CD4-positive, CD25-positive, alpha-beta regulatory T cell (primary cell): ENCODE data around the gene FAAP24. TPM values are rescaled to one million over a fixed set of nuclear protein-coding genes. Genes with fewer than 3 reads are reported as not detected.

Experiments used
- ATAC-seq, 2 donors: fragments of 150-1000 bp; cut with Tn5 transposase; one replicate each; pipeline ENCODE4 v1.10.0; 2021; ENCODE audit warnings: low read depth in 2 of 2, moderate number of reproducible peaks in 2 of 2, moderate library complexity in 1 of 2
- DNase-seq, 3 donors: peaks; one replicate each; pipeline versions ENCODE4 v3.0.0 to v3.0.0-alpha.2; 2012 to 2022; ENCODE audit warnings: mixed read lengths in 1 of 3
- H3K27ac ChIP-seq: one replicate; pipeline ENCODE4 v1.7.0; 2013; ENCODE audit warnings: mild to moderate bottlenecking, low read length; ENCODE audit not compliant: insufficient read depth, poor library complexity, severe bottlenecking
- H3K27me3 ChIP-seq: one replicate; pipeline ENCODE4 v1.7.0; 2013; ENCODE audit warnings: low read length; ENCODE audit not compliant: control insufficient read depth, insufficient read depth
- H3K36me3 ChIP-seq: one replicate; pipeline ENCODE4 v1.7.0; 2013; ENCODE audit warnings: mild to moderate bottlenecking, low read length, moderate library complexity; ENCODE audit not compliant: control insufficient read depth, insufficient read depth
- H3K4me1 ChIP-seq: 2 replicates; pipeline ENCODE4 v1.7.0; 2013; ENCODE audit warnings: mild to moderate bottlenecking, low read length; ENCODE audit not compliant: insufficient read depth, control insufficient read depth, poor library complexity, severe bottlenecking
- H3K4me3 ChIP-seq: one replicate; pipeline ENCODE4 v1.7.0; 2013; ENCODE audit warnings: low read depth, mild to moderate bottlenecking, low read length, moderate library complexity
- H3K9me3 ChIP-seq, 2 experiments: 1 replicate in 1 of 2; 2 replicates in 1 of 2; pipeline ENCODE4 v1.7.0; 2013; ENCODE audit warnings: low read length in 2 of 2, mild to moderate bottlenecking in 1 of 2, moderate library complexity in 1 of 2; ENCODE audit not compliant: control insufficient read depth in 2 of 2
- H3K27ac Mint-ChIP-seq, 3 donors: one replicate each; pipeline ENCODE4 v1.8.0; 2020 to 2022; ENCODE audit warnings: mild to moderate bottlenecking in 3 of 3, mixed read lengths in 3 of 3, moderate library complexity in 2 of 3
- H3K27me3 Mint-ChIP-seq: one replicate; pipeline ENCODE4 v1.8.0; 2022; ENCODE audit warnings: mild to moderate bottlenecking, mixed read lengths
- H3K36me3 Mint-ChIP-seq: one replicate; pipeline ENCODE4 v1.8.0; 2020; ENCODE audit warnings: mixed read lengths
- H3K4me1 Mint-ChIP-seq, 4 donors: one replicate each; pipeline ENCODE4 v1.8.0; 2020 to 2022; ENCODE audit warnings: mixed read lengths in 4 of 4, mild to moderate bottlenecking in 1 of 4
- H3K4me3 Mint-ChIP-seq, 4 donors: one replicate each; pipeline ENCODE4 v1.8.0; 2020 to 2022; ENCODE audit warnings: mild to moderate bottlenecking in 4 of 4, mixed read lengths in 4 of 4, moderate library complexity in 3 of 4
- H3K9me3 Mint-ChIP-seq, 7 donors: one replicate each; pipeline ENCODE4 v1.8.0; 2020 to 2022; ENCODE audit warnings: mixed read lengths in 7 of 7, mild to moderate bottlenecking in 3 of 7, moderate library complexity in 2 of 7
- polyA plus RNA-seq, 4 donors: library from polyadenylated mRNA; unstranded; fragments of 300-500 nt; fragmentation: Illumina TruSeq; gene quantifications; one replicate each; pipeline ENCODE4 v1.2.3, GENCODE V29; 2021
- total RNA-seq: library from RNA; stranded (reverse); gene quantifications from one replicate; pipeline ENCODE4 v1.2.3, GENCODE V29; 2022

Gene FAAP24, protein sequence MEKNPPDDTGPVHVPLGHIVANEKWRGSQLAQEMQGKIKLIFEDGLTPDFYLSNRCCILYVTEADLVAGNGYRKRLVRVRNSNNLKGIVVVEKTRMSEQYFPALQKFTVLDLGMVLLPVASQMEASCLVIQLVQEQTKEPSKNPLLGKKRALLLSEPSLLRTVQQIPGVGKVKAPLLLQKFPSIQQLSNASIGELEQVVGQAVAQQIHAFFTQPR
- 1.2 TPM for total RNA-seq
- 1 to 10 TPM; 2.3 to 3.4 (median 3.2) TPM for polyA plus RNA-seq

DNA sequence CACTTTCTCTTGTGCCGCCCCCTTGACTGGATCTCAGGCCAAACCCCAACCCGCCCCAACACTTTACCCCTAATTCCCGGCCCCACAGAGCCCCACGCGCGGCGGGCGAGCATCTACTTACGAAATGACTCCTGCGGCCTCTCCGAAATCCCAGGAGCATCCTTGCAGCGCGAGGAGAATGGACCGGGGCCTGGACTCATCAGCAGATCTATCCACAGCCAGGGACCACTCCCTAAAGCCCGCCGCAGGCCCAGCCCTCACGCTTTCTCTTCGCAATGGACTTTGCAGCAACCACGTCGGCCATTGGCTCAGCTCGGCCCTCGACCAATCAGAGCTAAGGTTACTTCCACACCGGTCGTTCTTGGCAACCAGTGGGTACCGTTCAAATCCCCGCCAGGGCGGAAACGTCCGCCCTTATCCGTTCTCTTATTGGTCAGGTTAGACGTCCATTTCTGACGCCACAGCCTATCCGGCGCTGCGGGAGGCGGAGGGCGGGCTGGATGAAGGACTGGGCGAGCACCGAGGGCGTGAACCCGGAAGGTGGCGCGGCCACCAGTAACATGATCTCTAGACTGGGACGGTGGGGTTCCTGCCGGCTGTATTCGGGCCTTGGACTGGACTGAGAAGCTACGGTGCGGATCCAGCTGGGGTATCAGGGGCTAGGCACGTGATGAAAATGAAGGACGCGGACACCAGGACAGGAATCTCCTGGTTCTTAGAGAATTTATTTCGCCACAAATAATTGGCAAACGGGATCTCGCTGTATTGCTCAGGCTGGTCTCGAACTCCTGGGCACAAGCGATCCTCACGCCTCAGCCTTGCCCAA lies at the start of gene FAAP24, which contains the start of gene CEP89:
Gene FAAP24 (plus strand): TSS at position 528 of the 826 bp plus-strand sequence. CDS start 955 bp downstream, outside the sequence.
Gene CEP89 (minus strand): TSS at position 244 of the 826 bp plus-strand sequence. CDS start 84 bp downstream, at position 160.
- Mint-ChIP-seq H3K4me3 (peak within 1 kb of the TSS; percentile 92 to 99 (median 98)), H3K27me3 (no peaks in the 10 kb centered on the region), H3K4me1 (peaks cover 9 to 34% (median 18%) of the 10 kb centered on the region in 4 donors), H3K9me3 (no peaks in the 10 kb centered on the region), H3K36me3 (peaks cover 7% of the 10 kb centered on the region), H3K27ac (peak within 1 kb of the TSS; percentile 93 to 99 (median 97))
- Histone ChIP-seq H3K4me1 (peaks cover 12% of the 10 kb centered on the region), H3K27ac (peak within 1 kb of the TSS; percentile 77), H3K9me3 (no peaks in the 10 kb centered on the region), H3K27me3 (no peaks in the 10 kb centered on the region), H3K36me3 (no peaks in the 10 kb centered on the region), H3K4me3 (peak within 1 kb of the TSS; percentile 89)
- peak; percentile 98 to 99 for ATAC-seq
- DNase-seq = peak; percentile 98 to 99 (median 99)

DNA sequence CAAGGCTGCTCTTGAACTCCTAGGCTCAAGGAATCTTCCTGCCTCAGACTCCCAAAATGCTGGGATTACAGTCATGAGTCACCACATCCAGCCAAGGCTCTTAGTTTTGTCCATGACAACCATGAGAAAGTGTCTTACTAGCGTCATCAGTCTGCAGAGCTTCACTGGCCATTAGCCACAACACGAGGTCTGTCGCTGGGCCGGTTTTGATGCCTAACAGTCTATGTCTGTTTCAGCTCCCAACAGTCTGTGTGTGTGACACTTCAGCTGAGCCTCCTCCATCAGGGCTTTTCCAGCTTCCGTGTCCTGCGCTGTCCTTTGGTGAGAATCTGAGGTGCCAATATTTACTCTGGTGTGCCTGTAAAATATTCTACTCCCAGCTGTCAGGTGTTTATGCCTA lies 47.8 kb upstream of the FAAP24 start:
- H3K4me3 Mint-ChIP-seq = no peak overlapping the region
- no peak overlapping the region for H3K27ac Mint-ChIP-seq
- peaks cover 0 to 10% (median 0%) of the 10 kb centered on the region in 7 donors for H3K9me3 Mint-ChIP-seq
- peaks cover 0 to 2% (median 0%) of the 10 kb centered on the region in 4 donors for H3K4me1 Mint-ChIP-seq
- H3K27me3 ChIP-seq = no peaks in the 10 kb centered on the region
- no peak overlapping the region for H3K27ac ChIP-seq
- no peak for DNase-seq
- peaks cover 33% of the 10 kb centered on the region for H3K36me3 Mint-ChIP-seq
- peaks cover 9% of the 10 kb centered on the region for H3K36me3 ChIP-seq
- H3K4me3 ChIP-seq = no peak overlapping the region
- H3K27me3 Mint-ChIP-seq = no peaks in the 10 kb centered on the region
- ATAC-seq = no peak
- no peaks in the 10 kb centered on the region for H3K4me1 ChIP-seq
- peaks cover 0 to 3% of the 10 kb centered on the region in 2 experiments for H3K9me3 ChIP-seq

DNA sequence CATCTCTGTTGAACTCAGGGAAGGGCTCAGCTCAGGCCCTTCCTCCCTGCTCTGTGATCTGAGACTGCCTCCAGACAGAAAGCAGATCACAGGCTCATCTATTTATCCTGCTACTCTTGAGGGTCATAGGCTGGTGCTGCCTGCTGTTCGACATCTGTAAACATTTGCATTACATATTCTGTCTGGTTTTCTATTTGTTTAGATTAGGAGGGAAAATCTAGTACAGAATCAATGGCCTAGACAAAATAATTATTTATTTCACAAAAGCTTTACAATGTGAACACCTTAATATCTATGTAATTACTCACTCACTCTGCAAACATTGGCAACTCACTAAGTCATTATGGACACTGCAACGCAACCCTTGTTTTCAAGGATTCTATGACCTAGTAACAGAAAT lies 43.2 kb upstream of the FAAP24 start:
- peaks cover 0 to 2% (median 0%) of the 10 kb centered on the region in 4 donors for H3K4me1 Mint-ChIP-seq
- Histone ChIP-seq H3K27ac (no peak overlapping the region), H3K36me3 (peaks cover 17% of the 10 kb centered on the region), H3K9me3 (peaks cover 0 to 3% of the 10 kb centered on the region in 2 experiments), H3K27me3 (no peaks in the 10 kb centered on the region), H3K4me1 (no peaks in the 10 kb centered on the region), H3K4me3 (no peak overlapping the region)
- ATAC-seq = no peak
- H3K9me3 Mint-ChIP-seq = peaks cover 0 to 10% (median 1%) of the 10 kb centered on the region in 7 donors
- DNase-seq = no peak
- H3K27ac Mint-ChIP-seq = no peak overlapping the region
- no peaks in the 10 kb centered on the region for H3K27me3 Mint-ChIP-seq
- peaks cover 53% of the 10 kb centered on the region for H3K36me3 Mint-ChIP-seq
- H3K4me3 Mint-ChIP-seq = no peak overlapping the region

DNA sequence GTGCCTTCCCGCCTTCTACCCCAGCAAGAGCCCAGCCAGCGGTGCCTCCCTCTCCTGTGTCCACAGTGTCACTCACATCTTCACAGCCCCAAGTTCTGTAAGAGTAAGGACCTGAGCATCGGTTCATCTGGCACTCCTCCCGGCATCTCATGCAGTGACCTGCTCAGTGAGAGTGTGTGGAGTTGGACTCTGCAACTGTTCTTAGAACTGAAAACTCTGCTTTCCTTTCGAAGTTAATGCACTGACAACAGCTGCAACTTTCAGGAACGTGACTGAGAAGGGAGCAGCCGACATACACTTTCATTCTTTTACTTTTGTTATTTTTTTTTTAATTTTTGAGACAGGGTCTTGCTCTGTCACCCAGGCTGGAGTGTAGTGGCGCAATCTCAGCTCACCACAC lies 41.5 kb upstream of the FAAP24 start:
- no peaks in the 10 kb centered on the region for H3K4me1 ChIP-seq
- H3K4me1 Mint-ChIP-seq = peaks cover 0 to 2% (median 0%) of the 10 kb centered on the region in 4 donors
- H3K4me3 ChIP-seq = no peak overlapping the region
- no peak for ATAC-seq
- peaks cover 0 to 3% of the 10 kb centered on the region in 2 experiments for H3K9me3 ChIP-seq
- no peak for DNase-seq
- H3K9me3 Mint-ChIP-seq = peaks cover 0 to 10% (median 1%) of the 10 kb centered on the region in 7 donors
- peaks cover 15% of the 10 kb centered on the region for H3K36me3 ChIP-seq
- peaks cover 66% of the 10 kb centered on the region for H3K36me3 Mint-ChIP-seq
- no peaks in the 10 kb centered on the region for H3K27me3 ChIP-seq
- H3K27ac Mint-ChIP-seq = no peak overlapping the region
- no peak overlapping the region for H3K4me3 Mint-ChIP-seq
- H3K27ac ChIP-seq = no peak overlapping the region
- no peaks in the 10 kb centered on the region for H3K27me3 Mint-ChIP-seq

DNA sequence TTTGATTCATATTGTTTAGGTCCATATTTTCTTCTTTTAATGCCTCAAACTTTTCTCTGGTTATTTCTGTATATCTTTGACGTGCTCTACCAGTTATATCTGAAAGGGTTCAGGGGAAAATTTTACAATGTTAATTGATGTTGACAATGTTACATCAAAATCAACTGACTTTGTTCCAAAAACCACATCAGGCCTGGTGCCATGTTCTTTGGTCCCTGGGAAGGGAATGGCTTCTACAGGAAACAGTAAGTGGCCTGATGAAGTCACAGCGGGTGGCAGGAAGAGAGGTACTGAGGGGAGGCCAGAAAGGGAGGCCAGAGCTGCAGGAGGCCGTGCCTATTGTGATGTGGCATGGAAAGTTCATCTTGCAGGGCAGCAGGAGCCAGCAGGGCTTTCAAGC lies 38.5 kb upstream of the FAAP24 start:
- Mint-ChIP-seq H3K27me3 (no peaks in the 10 kb centered on the region), H3K9me3 (peaks cover 0 to 5% (median 1%) of the 10 kb centered on the region in 7 donors), H3K4me1 (no peaks in the 10 kb centered on the region), H3K4me3 (no peak overlapping the region), H3K36me3 (peaks cover 61% of the 10 kb centered on the region), H3K27ac (peak overlapping the region in 1 of 3 donors; percentile 13)
- DNase-seq (no peak), ATAC-seq (no peak)
- no peaks in the 10 kb centered on the region for H3K9me3 ChIP-seq
- no peak overlapping the region for H3K27ac ChIP-seq
- no peak overlapping the region for H3K4me3 ChIP-seq
- H3K27me3 ChIP-seq = no peaks in the 10 kb centered on the region
- peaks cover 16% of the 10 kb centered on the region for H3K36me3 ChIP-seq
- H3K4me1 ChIP-seq = no peaks in the 10 kb centered on the region

DNA sequence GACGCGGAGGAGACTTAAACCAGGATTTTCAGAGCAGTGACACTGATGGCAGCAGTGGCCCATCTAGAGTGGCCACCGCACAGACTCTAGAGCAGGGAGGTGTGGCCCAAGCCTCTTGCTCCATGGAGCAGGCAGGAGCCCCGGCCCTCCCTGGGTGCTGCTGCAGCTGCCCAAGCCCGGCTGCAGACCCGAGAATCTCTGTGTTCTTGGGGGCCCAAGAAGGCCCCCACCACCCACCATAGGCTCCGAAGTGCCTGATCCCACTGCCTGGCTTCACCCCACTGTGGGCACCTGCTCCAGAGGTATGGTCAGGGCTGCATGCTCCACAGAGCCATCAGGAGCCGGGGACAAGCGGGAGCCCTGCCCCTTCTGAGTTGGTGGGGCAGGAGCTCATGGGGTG lies 36.4 kb upstream of the FAAP24 start:
- no peak for ATAC-seq

DNA sequence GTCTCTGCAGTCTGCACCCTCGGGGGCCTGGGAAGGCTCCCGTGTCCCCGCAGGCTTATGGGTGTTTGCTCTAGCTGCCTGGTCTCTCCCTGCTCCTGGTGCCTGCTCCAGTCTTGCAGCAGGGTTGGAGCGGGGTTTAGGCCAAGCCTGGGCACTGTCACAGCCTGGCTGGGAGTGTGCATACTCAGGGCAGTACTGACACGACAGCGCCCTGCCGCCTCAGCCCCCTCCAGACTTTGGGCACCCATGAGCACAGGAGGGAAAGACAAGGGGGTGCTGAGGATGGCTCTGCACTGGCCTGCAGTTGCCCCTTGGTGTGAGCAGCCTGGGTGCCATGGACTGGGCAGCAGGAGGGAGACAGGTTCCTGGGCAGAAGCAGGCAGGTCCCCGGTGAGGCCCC lies 36.0 kb upstream of the FAAP24 start:
- no peaks in the 10 kb centered on the region for H3K27me3 ChIP-seq
- DNase-seq (no peak), ATAC-seq (no peak)
- no peaks in the 10 kb centered on the region for H3K9me3 ChIP-seq
- Mint-ChIP-seq H3K36me3 (peaks cover 45% of the 10 kb centered on the region), H3K4me1 (no peaks in the 10 kb centered on the region), H3K27ac (no peak overlapping the region), H3K4me3 (no peak overlapping the region), H3K27me3 (no peaks in the 10 kb centered on the region), H3K9me3 (peaks cover 0 to 1% (median 0%) of the 10 kb centered on the region in 7 donors)
- H3K4me3 ChIP-seq = no peak overlapping the region
- no peak overlapping the region for H3K27ac ChIP-seq
- peaks cover 10% of the 10 kb centered on the region for H3K36me3 ChIP-seq
- H3K4me1 ChIP-seq = no peaks in the 10 kb centered on the region

More for the DNA sequence above, 36.4 kb upstream of the FAAP24 start:
- Histone ChIP-seq H3K27me3 (no peaks in the 10 kb centered on the region), H3K36me3 (peaks cover 12% of the 10 kb centered on the region), H3K27ac (no peak overlapping the region), H3K9me3 (no peaks in the 10 kb centered on the region), H3K4me3 (no peak overlapping the region), H3K4me1 (no peaks in the 10 kb centered on the region)
- Mint-ChIP-seq H3K36me3 (peaks cover 47% of the 10 kb centered on the region), H3K27me3 (no peaks in the 10 kb centered on the region), H3K4me1 (no peaks in the 10 kb centered on the region), H3K4me3 (no peak overlapping the region), H3K9me3 (peaks cover 0 to 1% (median 0%) of the 10 kb centered on the region in 7 donors), H3K27ac (no peak overlapping the region)
- DNase-seq = no peak
